Pancreas (tissue), 10 donors: ENCODE data around the gene SLK. TPM values are rescaled to one million over a fixed set of nuclear protein-coding genes. Genes with fewer than 3 reads are reported as not detected.

Experiments
- ATAC-seq, 4 donors: fragments of 200-7000 bp; cut with Tn5 transposase; one replicate each; pipeline versions ENCODE4 v1.8.0 to v1.9.1; 2020; ENCODE audit warnings: mild to moderate bottlenecking in 4 of 4, moderate library complexity in 4 of 4
- DNase-seq, 6 donors: peaks; one replicate each; pipeline ENCODE4 v3.0.0-alpha.2; 2020
- FAIRE-seq: peaks from 2 replicates; lab custom pipeline; 2012; peaks lifted over from hg19 to GRCh38; lab: Jason Lieb, UNC
- H3K27ac ChIP-seq, 4 donors: fragments of 200-600 bp; sonication (generic); 1 replicate in 3 of 4; 2 replicates in 1 of 4; pipeline versions ENCODE4 v1.5.0 to v1.8.0; 2020
- H3K27me3 ChIP-seq, 4 donors: fragments of 200-600 bp; one replicate each; pipeline ENCODE4 v1.8.0; 2021
- H3K36me3 ChIP-seq, 3 donors: fragments of 200-600 bp; sonication (generic) in 1 of 3; one replicate each; pipeline versions ENCODE4 v1.5.0 to v1.8.0; 2020 to 2021
- H3K4me1 ChIP-seq, 3 donors: fragments of 200-600 bp; one replicate each; pipeline ENCODE4 v1.8.0; 2021
- H3K4me3 ChIP-seq, 4 donors: fragments of 200-600 bp; sonication (generic) in 2 of 4; one replicate each; pipeline versions ENCODE4 v1.5.0 to v1.8.0; 2020 to 2021
- H3K9me3 ChIP-seq, 4 donors: fragments of 200-600 bp; one replicate each; pipeline ENCODE4 v1.8.0; 2021
- CTCF ChIP-seq, 4 donors: fragments of 200-600 bp; sonication (generic) in 3 of 4; IDR thresholded peaks; one replicate each; pipeline versions ENCODE4 v1.5.0 to v1.8.0; 2021; ENCODE audit warnings: antibody characterized with exemption in 4 of 4
- WGBS, 2 donors: extraction: QIAGEN DNeasy Blood & Tissue Kit; methylation state at CpG; one replicate each; pipeline ENCODE4 v1.1.7; 2013; 5-methylcytosine and 5-hydroxymethylcytosine counted together
- intact Hi-C, 3 donors: fragments of 100-400 bp; cut with DNase I; formaldehyde crosslinking; loops; one replicate each; pipeline versions ENCODE4 v1.11.1 to v1.14.2; 2022
- polyA plus RNA-seq, 2 donors: library from polyadenylated mRNA; stranded (reverse); fragments of 200-250 nt; gene quantifications; one replicate each; pipeline ENCODE4 v1.2.3, GENCODE V29; 2013
- total RNA-seq, 6 donors: library from RNA; stranded (reverse); fragmentation: NEBNext Ultra II Directional in 4 of 6; extraction: Animal tissue kit (Norgen Biotek cat#: 25700) in 4 of 6; gene quantifications; one replicate each; pipeline versions ENCODE4 v1.2.1 to v1.2.4, GENCODE V29; 2021 to 2023
- donor health status: healthy with polysubstance abuse.
- donor health status: DM: no; HTN: no; CAD: no; lungs with moderate emphysema.
- donor health status: DM: no; HTN: no; CAD: no.
- donor health status: control.
- donor health status: control.
- donor health status: Bipolar disorder and iron deficiency.
- donor health status: DM: yes; HTN: yes; CAD: no.
- donor health status: DM: no; HTN: no; CAD: no.
- donor health status: DM: no; HTN: no; CAD: no.
- donor health status: DM: yes; HTN: yes; CAD: no.

The SLK gene
- total and polyA plus RNA-seq, 8 donors: 6.0 to 20.1 (median 13.4) TPM

- no peak for DNase-seq
Observed at GRCh38 chr10:104018471-104018870, 51.5 kb downstream of the SLK start.

DNA sequence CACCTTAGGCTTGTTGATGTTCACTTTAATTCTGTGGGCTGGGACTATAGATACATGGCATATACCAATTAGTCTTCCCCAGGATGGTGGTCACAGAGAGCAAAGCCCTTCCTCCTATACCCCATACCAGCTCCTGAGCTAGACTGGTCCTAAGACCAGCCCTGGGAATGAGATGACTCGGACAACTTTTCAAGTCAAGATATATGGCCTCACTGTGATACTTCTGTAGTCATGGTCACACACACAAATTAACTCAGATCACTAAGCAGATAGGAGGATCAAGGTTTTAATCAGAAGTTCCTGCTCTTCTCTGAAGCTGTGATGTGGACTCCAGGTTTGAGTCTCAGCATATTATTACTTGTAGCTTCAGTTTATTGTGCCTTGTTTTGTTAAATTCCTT is 53.1 kb downstream of the SLK start:
- no peak for ATAC-seq
- no peak for FAIRE-seq
- Histone ChIP-seq H3K27me3 (no peaks in the 10 kb centered on the region), H3K9me3 (no peaks in the 10 kb centered on the region), H3K4me1 (no peaks in the 10 kb centered on the region), H3K36me3 (peaks cover 3 to 64% (median 31%) of the 10 kb centered on the region in 3 donors), H3K4me3 (no peak overlapping the region), H3K27ac (no peak overlapping the region)
- no peak for TF ChIP-seq CTCF (IDR thresholded peaks at IDR 0.05)
- DNase-seq: no peak
- 96 to 98% methylated on average over 1 of the region's 1 CpG for WGBS, 2 donors
- intact Hi-C loops: no loop called here

More at GRCh38 chr10:104018471-104018870, 51.5 kb downstream of the SLK start:
- peaks cover 3 to 58% (median 28%) of the 10 kb centered on the region in 3 donors for H3K36me3 ChIP-seq
- no peaks in the 10 kb centered on the region for H3K27me3 ChIP-seq
- no peak overlapping the region for H3K4me3 ChIP-seq
- intact Hi-C loops: no loop called here
- H3K4me1 ChIP-seq: no peaks in the 10 kb centered on the region
- no peak overlapping the region for H3K27ac ChIP-seq
- ATAC-seq: no peak
- 85% methylated on average over 6 of the region's 6 CpGs for WGBS, 2 donors
- no peaks in the 10 kb centered on the region for H3K9me3 ChIP-seq
- TF ChIP-seq CTCF (IDR thresholded peaks at IDR 0.05): no peak
- no peak for FAIRE-seq

GRCh38 chr10:104021246-104021645 is 54.3 kb downstream of the SLK start:
- intact Hi-C loops: no loop called here
- H3K27me3 ChIP-seq: no peaks in the 10 kb centered on the region
- no peak for TF ChIP-seq CTCF (IDR thresholded peaks at IDR 0.05)
- H3K36me3 ChIP-seq: peaks cover 3 to 64% (median 31%) of the 10 kb centered on the region in 3 donors
- no peak for DNase-seq
- 92 to 100% methylated on average over 1 of the region's 1 CpG for whole genome bisulfite sequencing, 2 donors
- no peak overlapping the region for H3K27ac ChIP-seq
- no peak for ATAC-seq
- no peak overlapping the region for H3K4me3 ChIP-seq
- FAIRE-seq: no peak
- H3K9me3 ChIP-seq: no peaks in the 10 kb centered on the region
- H3K4me1 ChIP-seq: no peaks in the 10 kb centered on the region

DNA sequence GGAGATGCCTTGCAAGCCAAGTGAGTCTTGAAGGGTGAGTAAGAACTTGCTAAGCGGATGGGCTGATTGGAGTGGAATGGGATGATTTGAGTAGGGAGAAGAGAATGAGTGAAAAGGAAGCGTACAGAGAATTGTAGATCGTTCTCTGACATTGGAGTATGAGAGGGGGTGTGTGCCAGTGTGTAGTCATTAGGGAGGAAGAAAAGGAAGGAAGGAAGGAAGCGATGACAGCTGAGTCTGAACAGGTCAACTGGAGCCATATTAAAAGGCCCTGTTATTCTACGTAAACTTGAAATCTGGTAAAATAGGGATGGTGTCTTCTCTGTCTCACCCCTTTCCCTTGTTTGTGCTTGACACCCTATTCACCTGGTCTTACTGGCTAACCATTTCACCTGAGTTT is 55.1 kb downstream of the SLK start:
- Histone ChIP-seq H3K36me3 (peaks cover 3 to 64% (median 31%) of the 10 kb centered on the region in 3 donors), H3K9me3 (no peaks in the 10 kb centered on the region), H3K4me1 (no peaks in the 10 kb centered on the region), H3K4me3 (no peak overlapping the region), H3K27ac (no peak overlapping the region), H3K27me3 (no peaks in the 10 kb centered on the region)
- intact Hi-C loops: no loop called here
- ATAC-seq: no peak
- TF ChIP-seq CTCF (IDR thresholded peaks at IDR 0.05): no peak
- no peak for FAIRE-seq
- 94 to 99% methylated on average over 5 of the region's 5 CpGs for WGBS, 2 donors
- no peak for DNase-seq

GRCh38 chr10:104025524-104025923 is 58.6 kb downstream of the SLK start:
- Histone ChIP-seq H3K27ac (no peak overlapping the region), H3K4me3 (no peak overlapping the region), H3K9me3 (no peaks in the 10 kb centered on the region), H3K36me3 (peaks cover 0 to 38% (median 25%) of the 10 kb centered on the region in 3 donors), H3K4me1 (peaks cover 0 to 4% (median 0%) of the 10 kb centered on the region in 3 donors), H3K27me3 (no peaks in the 10 kb centered on the region)
- WGBS, 2 donors: 84 to 86% methylated on average over 5 of the region's 5 CpGs
- intact Hi-C loops: no loop called here
- no peak for TF ChIP-seq CTCF (IDR thresholded peaks at IDR 0.05)
- no peak for DNase-seq
- no peak for ATAC-seq
- FAIRE-seq: no peak
